HL-60/S4 (cell line): Measurements from ENCODE around the gene DRG2.

Experiments used
- in situ Hi-C: fragments of 300-500 bp; cut with MboI; formaldehyde crosslinking; loops from 2 replicates; pipeline ENCODE4 v1.14.3; 2022; ENCODE audit warnings: low sequenced_read_pairs

DRG2 gene

GRCh38 chr17:18071751-18072150, 16.0 kb upstream of the DRG2 start:
- in situ Hi-C loops, result no loop called here

- in situ Hi-C loops, result no loop called here
Observed at GRCh38 chr17:18074566-18075272, 13.0 kb upstream of the DRG2 start.

GRCh38 chr17:18076936-18077335, 10.8 kb upstream of the DRG2 start:
- in situ Hi-C loops, result no loop called here

- in situ Hi-C loops, result no loop called here
Observed at GRCh38 chr17:18079543-18079942, 8.2 kb upstream of the DRG2 start.

- in situ Hi-C loops, result no loop called here
Observed at GRCh38 chr17:18084256-18084655, 3.5 kb upstream of the DRG2 start.

- in situ Hi-C loops, result no loop called here
Observed at GRCh38 chr17:18089613-18090012, 1.9 kb downstream of the DRG2 start.

- in situ Hi-C loops, result no loop called here
Observed at GRCh38 chr17:18093616-18094408, 6.1 kb downstream of the DRG2 start.

- in situ Hi-C loops, result no loop called here
Observed at GRCh38 chr17:18094409-18094807, 6.7 kb downstream of the DRG2 start.

- in situ Hi-C loops, result no loop called here
Observed at GRCh38 chr17:18099516-18099915, 11.8 kb downstream of the DRG2 start.

GRCh38 chr17:18100616-18101015, 12.9 kb downstream of the DRG2 start:
- in situ Hi-C loops, result no loop called here

GRCh38 chr17:18101828-18102227, 14.1 kb downstream of the DRG2 start:
- in situ Hi-C loops, result no loop called here

GRCh38 chr17:18102640-18103039, 14.9 kb downstream of the DRG2 start:
- in situ Hi-C loops, result no loop called here

GRCh38 chr17:18105027-18105426, 17.3 kb downstream of the DRG2 start:
- in situ Hi-C loops, result no loop called here

GRCh38 chr17:18105595-18105994, 17.8 kb downstream of the DRG2 start:
- in situ Hi-C loops, result no loop called here

GRCh38 chr17:18106211-18106610, 18.5 kb downstream of the DRG2 start:
- in situ Hi-C loops, result no loop called here

GRCh38 chr17:18107061-18107790, 19.5 kb downstream of the DRG2 start:
- in situ Hi-C loops, result no loop called here

GRCh38 chr17:18107971-18108370, 20.2 kb downstream of the DRG2 start:
- in situ Hi-C loops, result no loop called here

GRCh38 chr17:18108401-18109312, 20.9 kb downstream of the DRG2 start, which contains the start of gene MYO15A:
TSS of gene MYO15A (plus strand) at chr17:18108756. CDS start at chr17:18118801, 10,045 bp downstream.
- in situ Hi-C loops, result no loop called here

GRCh38 chr17:18109935-18110485, 22.3 kb downstream of the DRG2 start:
- in situ Hi-C loops, result no loop called here

- in situ Hi-C loops, result no loop called here
Observed at GRCh38 chr17:18110636-18111145, 22.9 kb downstream of the DRG2 start.
